Bronchial smooth muscle cell (primary cell): ENCODE measurements around the gene BCL6B. TPM values are rescaled to one million over a fixed set of nuclear protein-coding genes. Genes with fewer than 3 reads are reported as not detected.

ENCODE experiments used
- total RNA-seq: library from RNA; depleted of rRNA; stranded (reverse); fragments of >200 nt; gene quantifications from 2 replicates; pipeline ENCODE4 v1.2.1, GENCODE V29; 2014

The BCL6B gene
- total RNA-seq: under 0.01 and 0.16 TPM in 2 replicates

GRCh38 chr17:7022781-7023571 is at the start of gene BCL6B:
Gene BCL6B, plus strand, starts transcription at chr17:7023050. Its CDS starts 622 bp downstream, at chr17:7023672.

GRCh38 chr17:6995500-6996255 is 27.2 kb upstream of the BCL6B start, which contains the start of gene ALOX12:
Gene ALOX12, plus strand, starts transcription at chr17:6996049. Its CDS starts 69 bp downstream, at chr17:6996118.

GRCh38 chr17:7035591-7036368 is 12.9 kb downstream of the BCL6B start, which contains the start of gene SLC16A13:
Gene SLC16A13, plus strand, starts transcription at chr17:7036015. Its CDS starts 368 bp downstream, at chr17:7036383.

GRCh38 chr17:7043497-7044198 is 20.8 kb downstream of the BCL6B start, which contains the start of gene SLC16A11:
Gene SLC16A11, minus strand, starts transcription at chr17:7044092. Its CDS starts 579 bp downstream, at chr17:7043513.

Other genes with a start within 250 kb of the BCL6B start
- 0.09 TPM in 1 of 2 replicates, not detected in the other for gene FBXO39, start 246.8 kb upstream of the BCL6B start, total RNA-seq
- gene TEKT1, start 191.3 kb upstream of the BCL6B start, total RNA-seq: not detected in 2 replicates
- gene ALOX12, start 27.0 kb upstream of the BCL6B start, total RNA-seq: 0.09 TPM in 1 of 2 replicates, not detected in the other
- 28.1 and 30.4 TPM in 2 replicates for gene RNASEK, start 10.4 kb upstream of the BCL6B start, total RNA-seq
- gene SLC16A13, start 13.0 kb downstream of the BCL6B start, total RNA-seq: 0.26 and 0.47 TPM in 2 replicates
- gene SLC16A11, start 21.0 kb downstream of the BCL6B start, total RNA-seq: 0.16 and 0.26 TPM in 2 replicates
- not detected in 2 replicates for gene CLEC10A, start 57.2 kb downstream of the BCL6B start, total RNA-seq
- not detected in 2 replicates for gene ASGR2, start 91.8 kb downstream of the BCL6B start, total RNA-seq
- gene ASGR1, start 156.3 kb downstream of the BCL6B start, total RNA-seq: 0.86 and 1.6 TPM in 2 replicates
- 14.3 and 16.3 TPM in 2 replicates for gene DLG4, start 196.8 kb downstream of the BCL6B start, total RNA-seq
- gene ACADVL, start 196.9 kb downstream of the BCL6B start, total RNA-seq: 233 and 286 TPM in 2 replicates
- gene DVL2, start 211.5 kb downstream of the BCL6B start, total RNA-seq: 106 and 115 TPM in 2 replicates
- gene PHF23, start 216.4 kb downstream of the BCL6B start, total RNA-seq: 29.5 and 39.6 TPM in 2 replicates
- 192 and 205 TPM in 2 replicates for gene GABARAP, start 219.4 kb downstream of the BCL6B start, total RNA-seq
- gene CTDNEP1, start 228.7 kb downstream of the BCL6B start, total RNA-seq: 19.1 and 23.0 TPM in 2 replicates
- gene ELP5, start 229.2 kb downstream of the BCL6B start, total RNA-seq: 19.9 and 22.9 TPM in 2 replicates
- 4.2 and 16.5 TPM in 2 replicates for gene CLDN7, start 239.4 kb downstream of the BCL6B start, total RNA-seq